Duodenal mucosa (tissue), 2 donors: ENCODE measurements around the gene FGD6.
"Not testable (repeated sequence)": the region's sequence is repeated elsewhere in the genome, so short reads cannot be mapped to it uniquely, and the experiment has no call there.

Source experiments
- H3K27ac ChIP-seq: one replicate; pipeline ENCODE4 v1.7.0; 2013; ENCODE audit warnings: low read depth, low read length
- H3K27me3 ChIP-seq, 2 donors: one replicate each; pipeline ENCODE4 v1.7.0; 2013; ENCODE audit warnings: low read length in 2 of 2, control low read depth in 1 of 2; ENCODE audit not compliant: insufficient read depth in 2 of 2, control insufficient read depth in 1 of 2
- H3K36me3 ChIP-seq, 2 donors: one replicate each; pipeline ENCODE4 v1.7.0; 2013; ENCODE audit warnings: low read length in 2 of 2, control low read depth in 1 of 2; ENCODE audit not compliant: insufficient read depth in 2 of 2, control insufficient read depth in 1 of 2
- H3K4me1 ChIP-seq, 2 donors: one replicate each; pipeline ENCODE4 v1.7.0; 2013; ENCODE audit warnings: low read length in 2 of 2, control low read depth in 1 of 2; ENCODE audit not compliant: insufficient read depth in 2 of 2, control insufficient read depth in 1 of 2
- H3K4me3 ChIP-seq, 2 donors: one replicate each; pipeline ENCODE4 v1.7.0; 2013; ENCODE audit warnings: low read length in 2 of 2, low read depth in 1 of 2
- H3K9ac ChIP-seq, 2 donors: one replicate each; pipeline ENCODE4 v1.7.0; 2013; ENCODE audit warnings: low read length in 2 of 2, low read depth in 1 of 2
- H3K9me3 ChIP-seq, 2 donors: one replicate each; pipeline ENCODE4 v1.7.0; 2013; ENCODE audit warnings: low read length in 2 of 2, control low read depth in 1 of 2; ENCODE audit not compliant: control insufficient read depth in 1 of 2

FGD6 gene

GRCh38 chr12:95100264-95101190, 116.7 kb downstream of the FGD6 start:
- Histone ChIP-seq H3K9me3 (no peaks in the 10 kb centered on the region), H3K36me3 (no peaks in the 10 kb centered on the region), H3K4me3 (no peak overlapping the region), H3K27ac (no peak overlapping the region), H3K4me1 (peaks cover 8 to 25% of the 10 kb centered on the region in 2 donors), H3K27me3 (no peaks in the 10 kb centered on the region), H3K9ac (no peak overlapping the region)

DNA sequence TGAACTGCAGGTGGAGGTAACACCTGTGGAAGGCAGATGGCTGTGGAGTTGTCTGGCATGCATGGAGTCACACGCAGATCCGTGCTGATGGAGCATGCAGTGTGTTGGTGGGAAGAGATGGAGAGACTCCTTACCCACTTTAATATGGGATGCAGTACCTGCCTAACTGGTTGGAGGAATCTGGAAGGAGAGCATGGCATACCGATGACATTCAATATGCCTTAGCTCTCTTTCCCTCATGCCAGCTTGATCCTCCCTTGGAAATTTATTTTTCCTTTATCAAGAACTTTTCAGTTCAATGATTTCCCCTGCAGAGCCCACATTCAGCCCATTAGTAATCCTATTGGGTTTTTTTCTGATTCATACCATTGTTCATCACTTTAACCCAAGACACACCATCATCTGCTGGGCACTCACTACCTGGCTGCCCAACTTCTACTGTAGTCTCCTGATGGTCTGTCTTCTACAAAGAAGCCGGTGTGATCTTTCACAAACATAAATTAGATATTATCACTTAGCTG, 117.9 kb downstream of the FGD6 start:
- Histone ChIP-seq H3K4me1 (peaks cover 8 to 25% of the 10 kb centered on the region in 2 donors), H3K9ac (no peak overlapping the region), H3K27ac (no peak overlapping the region), H3K4me3 (no peak overlapping the region), H3K9me3 (no peaks in the 10 kb centered on the region), H3K27me3 (no peaks in the 10 kb centered on the region), H3K36me3 (no peaks in the 10 kb centered on the region)

- Histone ChIP-seq H3K9me3 (no peaks in the 10 kb centered on the region), H3K9ac (no peak overlapping the region), H3K4me1 (peaks cover 8 to 18% of the 10 kb centered on the region in 2 donors), H3K27ac (no peak overlapping the region), H3K36me3 (peaks cover 0 to 4% of the 10 kb centered on the region in 2 donors), H3K4me3 (no peak overlapping the region), H3K27me3 (no peaks in the 10 kb centered on the region)
Measured at GRCh38 chr12:95096852-95097251, 120.4 kb downstream of the FGD6 start.

DNA sequence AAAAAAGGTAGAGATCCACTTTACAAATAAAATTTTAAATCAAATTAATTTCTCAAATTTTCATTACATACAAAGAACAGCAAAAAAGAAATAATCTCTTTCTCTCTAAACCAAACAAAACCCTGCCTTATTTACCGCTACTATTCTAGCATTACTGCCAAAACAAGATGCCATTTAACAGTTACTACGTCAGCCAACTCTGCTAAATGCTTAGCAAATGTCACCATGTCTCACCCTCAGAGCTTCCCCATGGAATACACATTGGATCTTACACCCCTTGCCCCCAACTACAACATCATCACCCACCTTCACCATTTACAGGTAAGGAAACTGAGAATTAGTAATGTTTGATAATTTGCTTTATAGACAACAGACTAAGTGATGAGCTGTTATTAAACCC, 120.9 kb downstream of the FGD6 start:
- H3K27ac ChIP-seq = no peak overlapping the region
- H3K9me3 ChIP-seq = no peaks in the 10 kb centered on the region
- H3K36me3 ChIP-seq = peaks cover 0 to 4% of the 10 kb centered on the region in 2 donors
- no peaks in the 10 kb centered on the region for H3K27me3 ChIP-seq
- no peak overlapping the region for H3K4me3 ChIP-seq
- peaks cover 8 to 18% of the 10 kb centered on the region in 2 donors for H3K4me1 ChIP-seq
- no peak overlapping the region for H3K9ac ChIP-seq

DNA sequence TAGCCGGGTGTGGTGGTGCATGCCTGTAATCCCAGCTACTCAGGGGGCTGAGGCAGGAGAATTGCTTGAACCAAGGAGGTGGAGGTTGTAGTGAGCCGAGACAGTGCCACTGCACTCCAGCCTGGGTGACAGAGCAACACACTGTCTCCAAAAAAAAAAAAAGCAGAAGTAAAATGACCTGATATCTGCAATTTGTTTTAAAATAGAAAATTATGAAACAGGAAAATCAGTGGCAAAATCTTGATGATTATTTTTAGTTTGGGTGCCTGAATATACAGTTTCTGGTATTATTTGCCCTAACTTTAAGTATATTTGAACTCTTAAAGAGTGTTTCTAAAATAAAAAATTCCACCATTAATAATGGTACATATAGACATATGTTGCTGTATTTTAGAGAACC, 121.4 kb downstream of the FGD6 start:
- H3K9me3 ChIP-seq, H3K9ac ChIP-seq, H3K27me3 ChIP-seq, H3K36me3 ChIP-seq, H3K4me3 ChIP-seq, H3K27ac ChIP-seq: not testable (repeated sequence)
- peaks cover 8 to 18% of the 10 kb centered on the region in 2 donors for H3K4me1 ChIP-seq

GRCh38 chr12:95089462-95089861, 127.8 kb downstream of the FGD6 start:
- Histone ChIP-seq H3K9ac (no peak overlapping the region), H3K36me3 (peaks cover 0 to 4% of the 10 kb centered on the region in 2 donors), H3K27ac (no peak overlapping the region), H3K9me3 (no peaks in the 10 kb centered on the region), H3K27me3 (no peaks in the 10 kb centered on the region), H3K4me1 (peaks cover 0 to 6% of the 10 kb centered on the region in 2 donors), H3K4me3 (no peak overlapping the region)

GRCh38 chr12:95088379-95088778, 128.9 kb downstream of the FGD6 start:
- no peak overlapping the region for H3K9ac ChIP-seq
- no peaks in the 10 kb centered on the region for H3K9me3 ChIP-seq
- H3K27me3 ChIP-seq = no peaks in the 10 kb centered on the region
- no peak overlapping the region for H3K27ac ChIP-seq
- H3K36me3 ChIP-seq = peaks cover 0 to 4% of the 10 kb centered on the region in 2 donors
- peaks cover 6 to 7% of the 10 kb centered on the region in 2 donors for H3K4me1 ChIP-seq
- H3K4me3 ChIP-seq = no peak overlapping the region

GRCh38 chr12:95085612-95086011, 131.7 kb downstream of the FGD6 start:
- no peak overlapping the region for H3K27ac ChIP-seq
- H3K4me3 ChIP-seq = no peak overlapping the region
- no peak overlapping the region for H3K9ac ChIP-seq
- H3K4me1 ChIP-seq = peaks cover 6 to 7% of the 10 kb centered on the region in 2 donors
- no peaks in the 10 kb centered on the region for H3K9me3 ChIP-seq
- no peaks in the 10 kb centered on the region for H3K36me3 ChIP-seq
- no peaks in the 10 kb centered on the region for H3K27me3 ChIP-seq

- Histone ChIP-seq H3K9ac (no peak overlapping the region), H3K36me3 (no peaks in the 10 kb centered on the region), H3K4me1 (peaks cover 6 to 7% of the 10 kb centered on the region in 2 donors), H3K27ac (peak overlapping the region; percentile 14), H3K4me3 (no peak overlapping the region), H3K27me3 (no peaks in the 10 kb centered on the region), H3K9me3 (no peaks in the 10 kb centered on the region)
Measured at GRCh38 chr12:95083938-95084337, 133.3 kb downstream of the FGD6 start.

GRCh38 chr12:95083471-95083870, 133.8 kb downstream of the FGD6 start:
- H3K27me3 ChIP-seq = no peaks in the 10 kb centered on the region
- H3K9ac ChIP-seq = no peak overlapping the region
- H3K27ac ChIP-seq = peak overlapping the region; percentile 14
- no peaks in the 10 kb centered on the region for H3K36me3 ChIP-seq
- H3K9me3 ChIP-seq = no peaks in the 10 kb centered on the region
- H3K4me3 ChIP-seq = no peak overlapping the region
- H3K4me1 ChIP-seq = peaks cover 6 to 7% of the 10 kb centered on the region in 2 donors
